Activated CD4-positive, alpha-beta T cell treated with anti-CD3 and anti-CD28 coated beads for 48 hours (primary cell): ENCODE data around the gene CFAP70.

Experiments used
- DNase-seq: peaks from one replicate; pipeline ENCODE4 v3.0.0-alpha.2; 2020

The CFAP70 gene

GRCh38 chr10:73210395-73211105 lies 148.1 kb downstream of the CFAP70 start:
- no peak for DNase-seq

- DNase-seq: no peak
These were observed 149.0 kb downstream of the CFAP70 start for GRCh38 chr10:73209705-73210104.

- DNase-seq: no peak
These were observed 150.8 kb downstream of the CFAP70 start for GRCh38 chr10:73207883-73208282.

- no peak for DNase-seq
These were observed 152.3 kb downstream of the CFAP70 start for GRCh38 chr10:73206385-73206784.

- DNase-seq: no peak
These were observed 152.8 kb downstream of the CFAP70 start for GRCh38 chr10:73205890-73206289.

GRCh38 chr10:73205081-73205480 lies 153.6 kb downstream of the CFAP70 start:
- DNase-seq: no peak
